ENCODE measurements around the gene CIDEA. TPM values are rescaled to one million over a fixed set of nuclear protein-coding genes. Genes with fewer than 3 reads are reported as not detected.

CIDEA gene
- total and polyA plus RNA-seq, 2 donors from 2014 or later = not detected

- Histone ChIP-seq H3K4me1 (ENCODE audit: control insufficient read depth in 2 of 3, insufficient read depth in 2 of 3, low read depth in 1 of 3, low read length in 3 of 3) (peaks cover 0 to 7% (median 0%) of the 10 kb centered on the region in 3 donors), H3K36me3 (ENCODE audit: control insufficient read depth in 2 of 3, insufficient read depth in 3 of 3, low read length in 3 of 3) (no peaks in the 10 kb centered on the region), H3K9me3 (ENCODE audit: control insufficient read depth in 2 of 3, insufficient read depth in 1 of 3, low read length in 3 of 3) (no peaks in the 10 kb centered on the region), H3K9ac (ENCODE audit: low read length in 3 of 3) (no peak overlapping the region), H3K4me3 (ENCODE audit: low read length in 3 of 3) (no peak overlapping the region), H3K27me3 (ENCODE audit: control insufficient read depth, insufficient read depth, low read length) (peaks cover 26% of the 10 kb centered on the region), H3K27ac (ENCODE audit: low read depth in 2 of 2, low read length in 2 of 2) (no peak overlapping the region)
- FAIRE-seq (no peak), DNase-seq (peak in 1 of 5 donors; percentile 51)
- no peak for TF ChIP-seq CTCF (IDR thresholded peaks at IDR 0.05; ENCODE audit: borderline replicate concordance, extremely low read depth, insufficient read depth)
- intact Hi-C loops (cut with DNase I) = no loop called here
Observed at GRCh38 chr18:12253027-12253426, 1.1 kb upstream of the CIDEA start.

GRCh38 chr18:12253663-12254135 is 462 bp upstream of the CIDEA start:
- peaks cover 0 to 7% (median 0%) of the 10 kb centered on the region in 3 donors for H3K4me1 ChIP-seq (ENCODE audit: control insufficient read depth in 2 of 3, insufficient read depth in 2 of 3, low read depth in 1 of 3, low read length in 3 of 3)
- intact Hi-C loops (cut with DNase I) = no loop called here
- DNase-seq (peak in 4 of 5 donors; percentile 27 to 64 (median 40)), FAIRE-seq (no peak)
- no peak for TF ChIP-seq CTCF (IDR thresholded peaks at IDR 0.05; ENCODE audit: borderline replicate concordance, extremely low read depth, insufficient read depth)
- H3K4me3 ChIP-seq (ENCODE audit: low read length in 3 of 3) = no peak overlapping the region
- no peak overlapping the region for H3K9ac ChIP-seq (ENCODE audit: low read length in 3 of 3)
- no peaks in the 10 kb centered on the region for H3K36me3 ChIP-seq (ENCODE audit: control insufficient read depth in 2 of 3, insufficient read depth in 3 of 3, low read length in 3 of 3)
- no peak overlapping the region for H3K27ac ChIP-seq (ENCODE audit: low read depth in 2 of 2, low read length in 2 of 2)
- H3K27me3 ChIP-seq (ENCODE audit: control insufficient read depth, insufficient read depth, low read length) = peaks cover 25% of the 10 kb centered on the region
- no peaks in the 10 kb centered on the region for H3K9me3 ChIP-seq (ENCODE audit: control insufficient read depth in 2 of 3, insufficient read depth in 1 of 3, low read length in 3 of 3)

GRCh38 chr18:12254820-12255511 is 805 bp downstream of the CIDEA start:
- TF ChIP-seq CTCF (IDR thresholded peaks at IDR 0.05; ENCODE audit: borderline replicate concordance, extremely low read depth, insufficient read depth) = no peak
- H3K4me1 ChIP-seq (ENCODE audit: control insufficient read depth in 2 of 3, insufficient read depth in 2 of 3, low read depth in 1 of 3, low read length in 3 of 3) = peaks cover 0 to 7% (median 0%) of the 10 kb centered on the region in 3 donors
- H3K27me3 ChIP-seq (ENCODE audit: control insufficient read depth, insufficient read depth, low read length) = peaks cover 23% of the 10 kb centered on the region
- no peak overlapping the region for H3K27ac ChIP-seq (ENCODE audit: low read depth in 2 of 2, low read length in 2 of 2)
- H3K36me3 ChIP-seq (ENCODE audit: control insufficient read depth in 2 of 3, insufficient read depth in 3 of 3, low read length in 3 of 3) = no peaks in the 10 kb centered on the region
- H3K4me3 ChIP-seq (ENCODE audit: low read length in 3 of 3) = no peak overlapping the region
- intact Hi-C loops (cut with DNase I) = no loop called here
- no peaks in the 10 kb centered on the region for H3K9me3 ChIP-seq (ENCODE audit: control insufficient read depth in 2 of 3, insufficient read depth in 1 of 3, low read length in 3 of 3)
- FAIRE-seq = no peak
- no peak for DNase-seq
- no peak overlapping the region for H3K9ac ChIP-seq (ENCODE audit: low read length in 3 of 3)
